Panc1 (cell line): ENCODE results near the gene TMEM51.

Experiments
- CTCF ChIP-seq: fragments of 450-650 bp; IDR thresholded peaks from 2 replicates; pipeline ENCODE4 v1.5.1; 2017; ENCODE audit warnings: mild to moderate bottlenecking
- POLR2AphosphoS5 ChIP-seq: IDR thresholded peaks from 2 replicates; pipeline ENCODE4 v1.6.1; 2012; ENCODE audit warnings: mild to moderate bottlenecking, low read depth, low read length, moderate library complexity
- SIN3A ChIP-seq: IDR thresholded peaks from 2 replicates; pipeline ENCODE4 v1.6.1; 2012; ENCODE audit warnings: low read depth, mild to moderate bottlenecking, low read length, moderate library complexity, borderline replicate concordance; ENCODE audit not compliant: insufficient read depth
- TCF7L2 ChIP-seq: IDR thresholded peaks from 2 replicates; pipeline ENCODE4 v1.6.1; 2011; ENCODE audit warnings: mild to moderate bottlenecking, low read depth, low read length, inconsistent platforms
- TF ChIP-seq, protein P1 (sequence below), 2 experiments: IDR thresholded peaks; 2 replicates each; pipeline ENCODE4 v1.6.1; 2011 to 2012; ENCODE audit warnings: low read depth in 2 of 2, control low read depth in 1 of 2, low read length in 1 of 2, mild to moderate bottlenecking in 1 of 2, moderate library complexity in 1 of 2; ENCODE audit not compliant: insufficient read depth in 1 of 2

- no peak for TF ChIP-seq CTCF
- no peak for TF ChIP-seq POLR2AphosphoS5
- TF ChIP-seq TCF7L2: no peak
- TF ChIP-seq, protein P1, sequence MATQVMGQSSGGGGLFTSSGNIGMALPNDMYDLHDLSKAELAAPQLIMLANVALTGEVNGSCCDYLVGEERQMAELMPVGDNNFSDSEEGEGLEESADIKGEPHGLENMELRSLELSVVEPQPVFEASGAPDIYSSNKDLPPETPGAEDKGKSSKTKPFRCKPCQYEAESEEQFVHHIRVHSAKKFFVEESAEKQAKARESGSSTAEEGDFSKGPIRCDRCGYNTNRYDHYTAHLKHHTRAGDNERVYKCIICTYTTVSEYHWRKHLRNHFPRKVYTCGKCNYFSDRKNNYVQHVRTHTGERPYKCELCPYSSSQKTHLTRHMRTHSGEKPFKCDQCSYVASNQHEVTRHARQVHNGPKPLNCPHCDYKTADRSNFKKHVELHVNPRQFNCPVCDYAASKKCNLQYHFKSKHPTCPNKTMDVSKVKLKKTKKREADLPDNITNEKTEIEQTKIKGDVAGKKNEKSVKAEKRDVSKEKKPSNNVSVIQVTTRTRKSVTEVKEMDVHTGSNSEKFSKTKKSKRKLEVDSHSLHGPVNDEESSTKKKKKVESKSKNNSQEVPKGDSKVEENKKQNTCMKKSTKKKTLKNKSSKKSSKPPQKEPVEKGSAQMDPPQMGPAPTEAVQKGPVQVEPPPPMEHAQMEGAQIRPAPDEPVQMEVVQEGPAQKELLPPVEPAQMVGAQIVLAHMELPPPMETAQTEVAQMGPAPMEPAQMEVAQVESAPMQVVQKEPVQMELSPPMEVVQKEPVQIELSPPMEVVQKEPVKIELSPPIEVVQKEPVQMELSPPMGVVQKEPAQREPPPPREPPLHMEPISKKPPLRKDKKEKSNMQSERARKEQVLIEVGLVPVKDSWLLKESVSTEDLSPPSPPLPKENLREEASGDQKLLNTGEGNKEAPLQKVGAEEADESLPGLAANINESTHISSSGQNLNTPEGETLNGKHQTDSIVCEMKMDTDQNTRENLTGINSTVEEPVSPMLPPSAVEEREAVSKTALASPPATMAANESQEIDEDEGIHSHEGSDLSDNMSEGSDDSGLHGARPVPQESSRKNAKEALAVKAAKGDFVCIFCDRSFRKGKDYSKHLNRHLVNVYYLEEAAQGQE (IDR thresholded peaks at IDR 0.05; ENCODE audit: insufficient read depth in 1 of 2, low read depth in 2 of 2, low read length in 1 of 2): no peak
- no peak for TF ChIP-seq SIN3A
Measured at GRCh38 chr1:15117671-15118325, 35.7 kb upstream of the TMEM51 start.
